HG02970 (cell line): ENCODE data around the gene ADAMTS19.

Source experiments
- ATAC-seq: cut with Tn5 transposase; IDR thresholded peaks from one replicate; pipeline ENCODE4 v1.9.1; 2021; ENCODE audit warnings: mild to moderate bottlenecking, moderate library complexity, moderate number of reproducible peaks; ENCODE audit not compliant: unreplicated experiment, low FRiP score

ADAMTS19 gene

DNA sequence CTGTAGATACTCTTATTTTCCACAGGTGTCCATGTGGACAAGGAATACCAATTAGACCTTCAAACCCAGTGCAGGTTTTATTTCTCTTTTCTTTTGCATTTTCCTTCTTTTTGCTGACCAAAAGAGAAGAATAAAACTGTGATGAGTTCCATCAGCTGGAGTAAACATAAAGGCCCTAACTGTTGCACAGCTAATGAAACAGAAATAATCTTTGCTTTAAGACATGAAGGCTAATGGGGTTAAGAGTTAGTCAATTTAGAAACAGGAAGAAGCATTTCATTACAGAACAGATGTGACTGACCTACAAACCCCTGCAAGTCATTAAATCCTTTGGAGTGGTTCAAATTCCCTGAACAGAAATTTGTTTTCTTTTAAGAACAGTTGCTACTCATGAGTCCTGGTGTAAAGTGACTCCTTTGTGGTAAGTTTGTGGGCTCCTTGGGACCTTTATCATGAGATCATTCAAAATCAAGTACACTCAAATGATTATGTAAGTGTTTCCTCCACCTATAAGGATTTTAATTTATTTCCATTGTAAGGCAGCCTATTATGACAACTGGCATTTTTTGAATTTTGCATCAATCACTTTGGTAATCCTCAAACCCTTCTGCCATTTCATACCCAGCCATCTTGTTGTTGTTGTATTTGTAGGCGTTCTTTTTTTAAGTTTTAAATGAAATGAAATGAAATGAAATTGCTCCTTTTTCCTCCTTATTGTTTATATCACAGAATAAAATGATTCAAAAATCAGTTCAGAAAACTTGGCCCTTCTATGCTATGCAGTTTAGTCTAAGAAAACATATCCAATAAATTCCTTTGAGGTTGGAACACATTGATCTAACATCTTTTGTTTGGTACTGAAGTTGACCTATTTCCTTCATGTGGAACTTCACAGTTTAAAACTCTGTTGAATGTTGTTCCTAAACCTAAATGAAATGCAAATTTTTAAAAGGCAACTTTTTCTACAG lies 289.1 kb downstream of the ADAMTS19 start:
- ATAC-seq: no peak

DNA sequence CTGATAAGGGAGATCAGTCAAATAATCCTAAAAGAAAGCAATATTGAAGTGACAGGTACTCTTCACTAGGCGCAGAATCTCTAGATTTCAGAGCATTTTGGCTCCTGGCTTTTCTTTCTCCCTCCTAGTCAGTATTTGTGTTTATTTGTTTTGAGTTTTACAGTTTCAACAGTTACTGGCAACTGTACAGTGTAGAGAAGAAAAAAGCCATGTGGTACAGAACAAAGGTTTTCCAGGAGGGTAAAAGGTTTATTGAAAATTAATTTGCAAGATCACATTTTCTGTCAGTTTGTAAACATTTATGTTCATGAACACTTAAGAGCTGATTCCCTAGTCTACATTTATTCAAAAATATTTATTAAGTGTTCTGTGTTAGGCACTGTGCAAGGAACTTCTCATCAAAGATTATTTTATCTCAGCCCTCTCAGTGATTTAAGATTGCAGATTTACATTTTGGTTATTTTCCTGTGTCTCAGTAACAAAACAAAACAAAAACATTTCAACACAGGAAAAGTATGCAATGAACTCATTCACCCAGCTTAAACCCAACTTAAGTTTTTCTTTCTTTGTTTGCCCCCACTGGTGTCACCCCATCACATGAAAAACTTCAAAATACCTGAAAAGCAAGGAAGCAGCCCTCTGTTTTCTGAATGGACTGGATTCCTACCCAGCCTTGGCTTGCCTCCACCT lies 300.7 kb downstream of the ADAMTS19 start:
- ATAC-seq: no peak

GRCh38 chr5:129763651-129764050 lies 303.6 kb downstream of the ADAMTS19 start:
- ATAC-seq: no peak

DNA sequence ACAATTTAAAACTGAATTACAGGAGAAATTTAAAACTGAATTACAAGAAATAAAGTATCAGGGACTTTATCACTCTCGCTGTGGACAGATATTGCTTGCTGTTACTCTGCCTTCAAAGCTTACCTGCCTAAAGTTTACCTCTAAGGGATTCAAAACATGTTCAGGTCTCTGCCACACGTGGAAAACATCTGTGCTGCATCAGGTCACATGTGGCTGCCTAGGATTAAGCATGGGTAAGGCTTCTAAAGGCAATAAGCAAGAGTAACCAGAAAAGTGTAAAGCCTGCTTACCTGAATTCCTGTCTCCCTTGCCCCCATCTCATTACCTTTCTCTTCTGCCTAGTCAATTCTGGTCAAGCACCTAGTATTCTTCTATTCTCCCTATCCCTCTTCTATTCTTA lies 306.7 kb downstream of the ADAMTS19 start:
- ATAC-seq: no peak

DNA sequence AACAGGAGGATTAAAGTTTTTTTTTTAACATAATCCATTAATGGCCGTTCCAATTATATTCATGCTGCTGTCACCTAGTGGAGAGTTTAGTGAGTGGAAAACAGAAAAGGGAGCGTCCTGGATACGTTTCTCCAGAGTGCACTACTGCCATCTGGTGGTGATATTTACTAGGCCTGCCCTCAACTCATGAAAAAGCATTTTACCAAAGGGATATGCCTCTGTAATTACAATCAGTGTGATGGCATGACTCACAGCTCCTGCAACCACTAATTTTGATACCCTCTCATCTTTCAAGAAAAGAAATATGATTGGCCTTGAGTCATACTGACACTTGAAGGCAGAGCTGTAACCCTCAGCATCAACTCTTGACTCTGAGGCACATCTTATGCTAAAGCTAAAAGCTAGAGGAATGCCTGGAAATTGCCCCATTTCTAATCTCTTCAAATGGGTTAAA lies 307.9 kb downstream of the ADAMTS19 start:
- peak; percentile 91 for ATAC-seq

DNA sequence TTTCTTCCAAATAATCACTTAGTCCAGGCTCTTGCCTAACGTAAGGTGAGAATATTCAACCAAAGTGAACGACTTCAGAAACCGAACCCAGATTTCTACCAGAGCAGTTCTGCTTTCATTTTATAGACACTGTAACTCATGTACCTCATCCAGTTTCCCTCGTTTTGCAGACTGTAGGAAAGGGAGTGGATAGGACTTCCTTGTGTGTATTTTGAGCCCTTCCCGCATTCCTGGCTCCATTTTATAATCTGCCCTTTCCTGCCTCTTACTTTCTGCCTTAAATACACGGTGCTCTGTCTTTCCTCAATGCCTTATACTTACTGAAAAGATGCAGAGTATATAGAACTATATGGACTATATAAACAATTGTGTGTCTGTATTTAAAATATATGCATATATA lies 308.6 kb downstream of the ADAMTS19 start:
- ATAC-seq: no peak

DNA sequence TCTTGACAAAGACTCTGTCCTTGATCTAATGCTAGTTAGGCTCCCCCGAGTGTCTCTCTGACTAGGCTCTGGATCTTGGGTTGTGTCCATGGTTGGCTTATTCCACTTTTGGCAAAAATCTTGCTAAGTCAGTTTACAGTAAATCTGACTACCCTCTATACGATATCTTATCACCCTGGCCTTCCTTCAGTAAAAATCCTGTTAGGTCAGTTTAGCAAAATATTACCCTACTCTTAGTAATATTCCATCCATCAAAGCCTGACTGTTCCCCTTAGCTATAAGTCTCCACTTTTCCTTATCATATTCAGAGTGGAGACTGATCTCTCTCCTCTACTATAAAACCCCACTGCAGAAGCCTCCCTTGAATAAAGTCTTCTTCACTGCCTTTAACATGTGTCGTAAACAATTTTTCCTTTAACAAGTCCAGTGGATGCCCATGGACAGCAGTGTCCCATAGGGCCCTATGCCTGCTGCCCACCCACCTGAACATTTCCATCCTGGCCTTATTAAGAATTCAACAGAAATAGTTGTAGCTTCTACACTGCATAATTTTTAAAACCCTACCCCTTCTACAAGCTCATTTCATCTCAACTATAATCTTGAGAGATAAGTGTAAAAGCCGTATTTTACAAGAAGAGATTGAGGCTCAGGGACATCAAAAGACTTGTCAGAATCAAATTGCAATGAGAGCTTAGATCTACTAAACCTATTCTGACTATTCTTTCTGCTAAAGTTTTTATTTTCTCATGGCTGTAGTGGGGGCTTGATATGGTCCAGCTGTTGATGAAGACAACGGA lies 310.1 kb downstream of the ADAMTS19 start:
- ATAC-seq: no peak

DNA sequence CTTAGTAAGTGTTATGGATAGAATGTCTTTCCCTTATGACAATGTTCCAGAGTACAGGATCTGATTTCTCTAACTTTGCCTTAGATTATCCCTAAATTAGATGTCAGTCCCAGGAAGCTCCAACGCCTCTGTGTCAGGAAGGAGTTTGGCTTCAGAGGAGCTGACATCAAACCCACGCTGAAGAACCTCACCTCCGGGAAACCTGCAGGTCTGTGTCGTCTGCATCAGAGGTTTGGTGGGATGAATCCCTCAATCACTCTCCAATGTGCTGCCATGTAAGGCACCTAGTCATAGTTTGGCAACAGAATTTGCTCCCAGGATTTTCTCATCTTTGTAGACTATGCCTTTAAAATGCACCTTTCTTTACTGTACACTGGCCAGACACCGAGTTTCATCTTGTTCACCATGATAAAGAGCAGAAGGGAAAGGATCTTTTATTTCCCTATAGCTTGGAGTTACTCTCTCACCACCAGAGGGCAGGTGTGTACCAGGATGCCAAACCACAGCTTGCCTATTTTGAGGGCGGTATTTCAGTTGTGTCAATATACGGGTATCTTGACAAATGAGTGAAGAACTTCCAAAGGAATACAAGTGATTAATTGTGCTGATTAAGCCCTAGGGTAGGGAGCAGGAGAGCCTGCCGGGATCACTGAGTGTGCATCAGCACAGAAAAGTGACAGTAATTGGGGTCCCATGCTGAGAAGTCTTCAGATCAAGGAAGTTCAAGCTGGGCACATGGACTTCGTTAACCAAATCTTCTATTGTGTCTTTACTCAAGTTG lies 311.1 kb downstream of the ADAMTS19 start:
- no peak for ATAC-seq

DNA sequence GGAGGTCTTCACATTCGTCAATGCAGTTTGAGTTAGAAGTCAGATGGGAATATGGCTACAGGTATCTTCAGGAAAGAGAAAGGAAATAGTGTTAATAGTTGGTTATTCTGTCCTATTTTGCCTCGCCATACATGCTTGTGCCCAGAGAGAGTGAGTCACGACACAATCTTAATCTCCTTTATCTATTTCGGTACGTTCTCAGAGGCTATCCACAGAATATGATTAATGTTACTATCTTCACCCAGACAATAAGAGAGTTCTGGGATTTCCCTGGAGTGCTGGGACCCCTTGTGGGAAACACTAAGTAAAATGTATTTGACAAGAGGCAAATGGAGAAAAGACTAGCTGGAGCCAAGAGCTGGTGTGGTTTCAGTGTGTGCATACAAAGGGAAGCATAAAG lies 313.3 kb downstream of the ADAMTS19 start:
- no peak for ATAC-seq

GRCh38 chr5:129781594-129781993 lies 321.5 kb downstream of the ADAMTS19 start:
- ATAC-seq: no peak
